ENCODE results near the gene ZBBX. TPM values are rescaled to one million over a fixed set of nuclear protein-coding genes. Genes with fewer than 3 reads are reported as not detected.

ZBBX gene
- polyA plus RNA-seq, 1 donor from 2014 or later, result 2.7 TPM

GRCh38 chr3:167355446-167355845 is 24.7 kb downstream of the ZBBX start:
- H3K27ac ChIP-seq (ENCODE audit: low read length), result no peak overlapping the region
- no peak overlapping the region for H3K9ac ChIP-seq (ENCODE audit: low read length)
- TF ChIP-seq EZH2 (IDR thresholded peaks at IDR 0.05; ENCODE audit: borderline replicate concordance, insufficient read depth, low read length, poor library complexity, severe bottlenecking) (no peak), SMC3 (conservative IDR thresholded peaks at IDR 0.05; ENCODE audit: poor library complexity) (no peak), REST (IDR thresholded peaks at IDR 0.05; ENCODE audit: borderline replicate concordance) (no peak), POLR2AphosphoS5 (IDR thresholded peaks at IDR 0.05) (no peak), CTCF (IDR thresholded peaks at IDR 0.05; ENCODE audit: poor library complexity, severe bottlenecking) (no peak)
- no peaks in the 10 kb centered on the region for H3K9me2 ChIP-seq (ENCODE audit: insufficient read depth, low read length)
- H3K36me3 ChIP-seq (ENCODE audit: insufficient read depth, low read length), result no peaks in the 10 kb centered on the region
- no peak overlapping the region for H3K4me2 ChIP-seq (ENCODE audit: low read length)
- H3K27me3 ChIP-seq (ENCODE audit: insufficient read depth, low read depth, low read length), result no peaks in the 10 kb centered on the region
- H3F3A ChIP-seq (ENCODE audit: insufficient read depth, low read length, poor library complexity, severe bottlenecking), result no peaks in the 10 kb centered on the region
- H3K4me3 ChIP-seq (ENCODE audit: low read length), result no peak overlapping the region
- no peak overlapping the region for H2AFZ ChIP-seq (ENCODE audit: low read depth, low read length)
- no peaks in the 10 kb centered on the region for H4K20me1 ChIP-seq (ENCODE audit: insufficient read depth)
- H3K79me2 ChIP-seq (replicated peaks; ENCODE audit: insufficient read depth, low read length), result no peaks in the 10 kb centered on the region
- H3K9me3 ChIP-seq (ENCODE audit: low read length), result no peaks in the 10 kb centered on the region

GRCh38 chr3:167354751-167355150 is 25.3 kb downstream of the ZBBX start:
- TF ChIP-seq TAF1 (IDR thresholded peaks at IDR 0.05; ENCODE audit: low read depth), result no peak
- TF ChIP-seq EP300 (conservative IDR thresholded peaks at IDR 0.05; ENCODE audit: poor library complexity, severe bottlenecking), result no peak
- TF ChIP-seq MXI1 (conservative IDR thresholded peaks at IDR 0.05; ENCODE audit: poor library complexity, severe bottlenecking), result no peak
- Histone ChIP-seq H3K9me3 (ENCODE audit: low read length) (no peaks in the 10 kb centered on the region), H3K4me3 (ENCODE audit: low read length) (no peak overlapping the region), H2AFZ (ENCODE audit: low read depth, low read length) (no peak overlapping the region), H3K36me3 (ENCODE audit: insufficient read depth, low read length) (no peaks in the 10 kb centered on the region), H4K20me1 (ENCODE audit: insufficient read depth) (no peaks in the 10 kb centered on the region), H3K4me2 (ENCODE audit: low read length) (no peak overlapping the region), H3K27ac (ENCODE audit: low read length) (no peak overlapping the region), H3K79me2 (replicated peaks; ENCODE audit: insufficient read depth, low read length) (no peaks in the 10 kb centered on the region), H3K9ac (ENCODE audit: low read length) (no peak overlapping the region), H3K27me3 (ENCODE audit: insufficient read depth, low read depth, low read length) (no peaks in the 10 kb centered on the region), H3F3A (ENCODE audit: insufficient read depth, low read length, poor library complexity, severe bottlenecking) (no peaks in the 10 kb centered on the region), H3K9me2 (ENCODE audit: insufficient read depth, low read length) (no peaks in the 10 kb centered on the region)

GRCh38 chr3:167350245-167350862 is 29.7 kb downstream of the ZBBX start:
- Histone ChIP-seq H4K20me1 (ENCODE audit: insufficient read depth) (no peaks in the 10 kb centered on the region), H2AFZ (ENCODE audit: low read depth, low read length) (no peak overlapping the region), H3K4me2 (ENCODE audit: low read length) (no peak overlapping the region), H3K36me3 (ENCODE audit: insufficient read depth, low read length) (no peaks in the 10 kb centered on the region), H3K9me2 (ENCODE audit: insufficient read depth, low read length) (no peaks in the 10 kb centered on the region), H3K27ac (ENCODE audit: low read length) (no peak overlapping the region), H3K27me3 (ENCODE audit: insufficient read depth, low read depth, low read length) (no peaks in the 10 kb centered on the region), H3K9ac (ENCODE audit: low read length) (no peak overlapping the region), H3K4me3 (ENCODE audit: low read length) (no peak overlapping the region), H3F3A (ENCODE audit: insufficient read depth, low read length, poor library complexity, severe bottlenecking) (no peaks in the 10 kb centered on the region), H3K9me3 (ENCODE audit: low read length) (no peaks in the 10 kb centered on the region), H3K79me2 (replicated peaks; ENCODE audit: insufficient read depth, low read length) (no peaks in the 10 kb centered on the region)
- TF ChIP-seq EP300 (conservative IDR thresholded peaks at IDR 0.05; ENCODE audit: poor library complexity, severe bottlenecking) (no peak), TAF1 (IDR thresholded peaks at IDR 0.05; ENCODE audit: low read depth) (no peak), EZH2 (IDR thresholded peaks at IDR 0.05; ENCODE audit: borderline replicate concordance, insufficient read depth, low read length, poor library complexity, severe bottlenecking) (no peak), CTCF (IDR thresholded peaks at IDR 0.05; ENCODE audit: poor library complexity, severe bottlenecking) (peak; percentile 77), RAD21 (conservative IDR thresholded peaks at IDR 0.05) (peak; percentile 85), MXI1 (conservative IDR thresholded peaks at IDR 0.05; ENCODE audit: poor library complexity, severe bottlenecking) (no peak), SMC3 (conservative IDR thresholded peaks at IDR 0.05; ENCODE audit: poor library complexity) (peak; percentile 78), REST (IDR thresholded peaks at IDR 0.05; ENCODE audit: borderline replicate concordance) (no peak), POLR2AphosphoS5 (IDR thresholded peaks at IDR 0.05) (no peak)
